ENCODE results near the gene PNMA1.
"Not testable (repeated sequence)": the region's sequence is repeated elsewhere in the genome, so short reads cannot be mapped to it uniquely, and the experiment has no call there.

PNMA1 gene

DNA sequence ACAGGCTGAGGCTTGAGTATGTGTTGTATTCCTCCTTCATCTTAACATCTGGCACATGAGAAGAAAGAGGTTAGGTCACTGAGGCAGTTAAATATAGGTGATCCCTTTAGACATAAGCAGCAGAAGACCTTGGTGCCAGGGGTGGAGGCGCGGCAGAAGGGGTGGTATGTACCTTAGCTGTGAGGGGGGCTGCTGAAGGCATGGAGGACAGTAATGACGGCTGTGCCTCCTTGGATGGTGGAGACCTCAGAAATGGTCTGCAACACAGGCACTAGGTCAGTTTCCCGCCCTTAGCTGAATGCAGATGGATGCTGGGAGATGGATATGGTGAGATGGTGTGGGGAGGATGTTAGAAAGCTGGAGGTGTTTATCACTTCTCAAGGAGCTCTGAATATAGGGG is 1.5 kb upstream of the PNMA1 start:
- DNase-seq = no peak

DNA sequence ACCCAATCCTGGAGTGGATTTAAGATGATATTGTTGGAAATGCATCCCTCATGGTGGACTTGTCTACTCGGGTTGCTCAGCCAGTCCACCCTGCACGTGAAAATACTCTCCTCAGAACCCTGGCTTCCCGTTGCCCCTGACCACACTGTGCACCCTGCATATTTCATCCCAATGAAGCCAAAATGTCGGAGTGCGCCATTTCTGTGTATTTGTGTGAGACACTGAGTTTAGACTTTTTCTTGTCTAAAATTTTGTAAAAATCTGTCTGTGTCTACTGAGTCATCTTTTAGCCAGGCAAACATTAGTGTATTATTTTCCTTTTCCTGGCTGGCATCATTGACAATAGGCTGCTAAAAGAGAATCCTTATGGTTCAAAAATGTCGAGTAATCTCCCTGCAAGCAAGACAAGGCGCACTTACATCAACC is 485 bp upstream of the PNMA1 start:
- no peak for DNase-seq

DNA sequence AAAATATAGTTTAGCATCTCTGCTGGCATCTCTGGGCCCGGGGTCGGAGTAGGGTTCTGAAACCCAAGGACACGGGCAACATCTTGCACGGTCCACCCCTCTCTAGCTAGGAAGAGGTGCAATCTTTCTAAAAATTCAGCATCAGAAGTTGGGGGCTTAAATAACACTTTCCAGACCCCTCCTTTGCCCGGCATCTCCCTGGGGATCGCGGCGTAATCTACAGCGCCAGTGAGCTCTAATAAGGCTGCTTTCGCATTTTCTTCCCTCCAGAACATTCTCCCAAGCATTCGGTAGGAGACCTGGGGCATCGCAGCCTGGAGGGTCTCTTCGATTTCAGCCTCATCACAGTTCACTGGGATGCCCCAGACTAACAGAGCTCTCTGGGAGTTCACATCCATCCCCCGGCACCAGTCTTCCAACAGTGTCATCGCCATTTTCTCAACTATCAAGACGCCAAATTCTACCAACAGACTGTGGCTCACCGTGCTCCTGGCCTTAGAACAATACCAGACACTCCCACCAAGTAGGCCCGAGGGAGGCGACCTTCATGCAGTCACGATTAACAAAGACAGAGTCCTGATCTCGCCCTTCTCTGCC is 880 bp downstream of the PNMA1 start:
- DNase-seq = peak in 1 of 2 donors; percentile 9

DNA sequence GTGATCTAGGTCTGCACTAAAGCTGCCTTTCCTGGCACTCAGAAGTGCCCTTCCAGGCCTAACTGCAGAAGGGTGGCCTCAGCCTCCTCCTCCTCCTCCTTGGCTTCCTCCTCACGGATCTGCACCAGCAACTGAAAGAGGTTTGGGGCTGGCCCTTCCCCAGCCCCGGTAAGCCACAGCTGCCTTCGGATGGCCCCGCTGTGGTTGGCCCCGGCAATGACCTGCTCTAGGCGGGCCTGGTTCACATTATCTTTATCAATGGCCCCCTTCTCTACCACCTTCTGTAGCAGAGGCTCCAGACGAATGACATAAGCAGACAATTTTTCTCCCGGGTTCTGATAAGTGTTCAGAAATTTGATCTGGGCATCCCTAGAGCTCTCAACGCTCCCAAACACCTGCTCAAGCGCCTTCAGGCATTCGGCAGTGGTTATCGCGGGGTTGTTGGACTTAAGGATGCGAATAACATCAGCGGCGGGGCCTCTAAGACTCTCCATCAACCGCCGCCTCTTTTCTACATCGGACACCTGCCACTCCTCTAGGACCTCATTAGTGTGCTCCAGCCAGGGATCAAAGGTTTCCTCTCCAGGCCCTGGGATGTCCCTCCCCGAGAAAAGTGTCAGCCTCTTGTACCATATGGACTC is 1.5 kb downstream of the PNMA1 start:
- DNase-seq = peak; percentile 30 to 35

DNA sequence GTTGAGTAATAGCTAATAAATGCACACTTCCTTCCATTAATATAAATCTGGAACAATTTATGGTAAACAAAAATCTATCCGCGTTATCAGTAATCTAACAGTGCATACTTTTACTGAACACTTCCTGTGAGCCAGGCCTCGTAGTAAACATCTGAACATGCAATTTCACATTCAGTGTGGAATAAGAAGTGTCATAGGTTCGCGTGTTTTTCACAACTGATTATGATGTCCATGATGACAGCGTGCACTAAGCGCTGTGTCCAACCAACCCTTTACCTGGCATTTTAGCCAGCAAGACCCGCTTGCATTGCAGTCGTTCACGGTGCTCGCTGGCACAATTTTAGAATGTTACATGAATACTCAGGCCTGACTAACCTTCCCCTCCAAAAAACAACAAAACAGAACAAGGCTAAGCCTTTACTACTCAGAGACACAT is 2.1 kb downstream of the PNMA1 start:
- DNase-seq = peak in 1 of 2 donors; percentile 9

DNA sequence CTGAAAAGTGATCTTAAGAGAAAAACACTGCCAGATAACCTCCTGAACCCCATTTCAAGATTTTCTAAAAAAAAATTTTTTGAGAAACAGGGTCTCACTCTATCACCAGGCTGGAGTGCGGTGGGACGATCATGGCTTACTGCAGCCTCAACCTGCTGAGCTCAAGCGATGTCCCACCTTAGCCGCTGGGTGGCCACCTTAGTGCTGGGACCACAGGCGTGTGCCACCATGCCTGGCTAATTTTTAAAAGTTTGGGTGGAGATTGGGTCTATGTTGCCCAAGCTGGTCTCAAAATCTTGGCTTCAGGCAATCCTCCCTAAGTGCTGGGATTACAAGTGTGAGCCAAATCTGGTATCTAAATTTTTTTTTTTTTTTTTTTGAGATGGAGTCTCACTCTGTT is 3.4 kb downstream of the PNMA1 start:
- no peak for DNase-seq

DNA sequence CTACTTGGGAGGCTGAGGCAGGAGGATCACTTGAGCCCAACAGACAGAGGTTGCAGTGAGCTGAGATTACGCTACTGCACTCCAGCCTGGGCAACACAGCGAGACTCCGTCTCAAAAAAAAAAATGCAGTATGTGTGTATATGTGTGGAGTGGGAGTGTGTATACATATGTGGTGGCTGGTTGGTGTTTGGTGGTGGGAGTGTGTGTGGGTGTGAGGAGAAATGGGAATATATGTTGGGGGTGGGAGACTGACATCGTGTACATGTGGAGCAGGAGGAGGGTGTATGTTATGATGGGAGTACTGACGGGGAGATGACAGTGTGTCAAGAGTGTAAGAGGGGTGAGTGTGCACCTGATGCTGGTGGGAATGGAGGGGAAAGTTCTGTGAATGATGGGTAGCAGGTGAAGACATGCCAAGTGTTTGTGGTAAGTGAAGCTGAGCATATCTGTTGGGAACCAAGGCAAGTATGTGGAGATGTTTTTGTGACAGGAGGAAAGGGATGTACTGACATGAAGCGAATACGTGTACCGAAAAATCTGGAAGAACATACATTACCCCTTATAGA is 4.2 kb downstream of the PNMA1 start:
- no peak for DNase-seq

DNA sequence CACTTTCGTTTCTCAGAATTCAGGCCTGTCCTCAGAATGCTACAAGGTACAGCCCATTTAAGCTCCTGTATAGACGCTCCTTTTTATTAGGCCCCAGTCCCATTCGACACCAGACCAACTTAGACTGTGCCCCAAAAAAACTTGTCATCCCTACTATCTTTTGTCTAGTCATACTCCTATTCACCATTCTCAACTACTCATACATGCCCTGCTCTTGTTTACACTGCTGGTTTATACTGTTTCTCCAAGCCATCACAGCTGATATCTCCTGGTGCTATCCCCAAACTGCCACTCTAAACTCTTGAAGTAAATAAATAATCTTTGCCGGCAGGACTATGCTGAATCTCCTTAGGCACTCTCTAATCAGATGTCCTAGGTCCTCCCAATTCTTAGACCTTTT is 6.1 kb downstream of the PNMA1 start:
- not testable (repeated sequence) for DNase-seq

DNA sequence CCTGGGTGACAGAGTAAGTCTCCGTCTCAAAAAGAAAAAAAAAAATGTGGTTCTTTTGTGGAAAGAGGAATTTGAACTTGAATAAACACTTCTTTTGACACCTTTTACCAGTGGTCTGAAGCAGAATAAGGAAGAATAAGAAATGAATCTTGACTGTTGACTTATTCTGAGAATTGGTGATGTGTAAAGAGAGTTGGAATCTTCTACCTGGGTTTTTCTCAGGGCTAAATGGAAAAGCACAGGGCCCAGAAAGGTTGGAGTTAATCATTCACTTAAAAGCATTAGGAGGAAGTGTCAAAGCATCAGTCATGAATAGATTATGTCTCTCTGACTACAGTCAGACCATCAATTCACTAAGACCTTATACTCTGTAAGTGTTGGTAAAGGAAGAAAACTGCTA is 13.9 kb downstream of the PNMA1 start:
- no peak for DNase-seq

DNA sequence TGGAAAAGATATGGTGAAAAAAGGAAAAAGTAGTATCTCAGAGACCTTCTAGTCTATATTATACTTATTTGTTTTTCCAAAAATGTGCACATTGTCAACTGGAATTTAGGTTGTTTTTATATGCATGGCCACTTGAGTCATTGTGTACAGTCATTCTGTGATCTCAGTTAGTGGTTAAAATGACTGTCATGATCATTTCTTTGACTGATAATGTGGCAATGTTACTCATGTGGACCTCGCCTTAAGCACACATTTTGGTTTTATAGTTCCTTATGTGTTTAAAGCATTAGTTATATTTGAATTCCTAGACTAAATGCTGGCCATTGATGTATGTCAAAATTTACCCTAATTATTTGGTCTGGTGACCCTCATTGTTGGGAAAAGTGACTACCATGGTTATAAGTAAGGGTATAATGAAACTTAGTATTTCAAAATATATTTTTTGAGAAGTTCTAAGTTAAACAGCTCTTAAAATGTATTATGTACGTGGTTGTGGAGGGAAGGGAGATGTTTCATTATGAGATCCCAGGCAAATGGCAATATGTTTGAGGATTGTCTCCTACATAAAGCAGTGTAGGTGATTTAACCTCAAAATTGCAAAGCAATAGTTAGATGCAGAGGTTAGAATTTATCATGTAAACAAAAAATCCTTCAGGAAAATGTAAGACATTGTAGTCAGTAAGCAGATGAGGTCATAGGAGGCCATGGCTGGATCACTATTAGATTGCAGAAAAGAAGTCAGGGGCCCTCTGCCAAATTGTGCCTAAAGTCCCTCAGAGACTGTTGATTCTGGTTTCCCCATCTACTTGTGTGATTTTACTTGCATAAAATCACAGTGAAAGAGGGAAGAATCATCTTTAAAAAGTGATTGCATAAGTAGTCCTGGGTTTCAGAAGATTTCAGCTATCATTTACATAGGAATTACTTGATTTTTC is 17.5 kb downstream of the PNMA1 start:
- no peak for DNase-seq

DNA sequence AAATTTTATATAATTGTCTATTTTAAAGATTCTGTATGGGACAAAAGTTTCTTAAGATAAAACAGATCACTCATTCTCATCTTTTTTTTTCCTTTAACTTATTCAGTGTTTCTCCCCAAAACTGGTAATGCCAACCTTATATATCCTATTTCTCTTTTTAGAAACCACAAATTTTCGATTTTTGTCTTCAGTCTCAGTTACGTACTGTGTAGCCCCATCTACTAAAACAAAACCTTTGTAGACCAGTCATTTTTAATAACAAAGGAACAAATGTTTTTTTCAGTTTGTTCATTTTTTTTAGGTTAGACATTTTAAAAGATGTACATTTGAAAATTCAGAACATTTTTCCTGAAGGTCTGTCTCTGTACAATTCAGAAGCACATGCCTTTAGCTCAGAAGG is 18.2 kb downstream of the PNMA1 start:
- DNase-seq = no peak

DNA sequence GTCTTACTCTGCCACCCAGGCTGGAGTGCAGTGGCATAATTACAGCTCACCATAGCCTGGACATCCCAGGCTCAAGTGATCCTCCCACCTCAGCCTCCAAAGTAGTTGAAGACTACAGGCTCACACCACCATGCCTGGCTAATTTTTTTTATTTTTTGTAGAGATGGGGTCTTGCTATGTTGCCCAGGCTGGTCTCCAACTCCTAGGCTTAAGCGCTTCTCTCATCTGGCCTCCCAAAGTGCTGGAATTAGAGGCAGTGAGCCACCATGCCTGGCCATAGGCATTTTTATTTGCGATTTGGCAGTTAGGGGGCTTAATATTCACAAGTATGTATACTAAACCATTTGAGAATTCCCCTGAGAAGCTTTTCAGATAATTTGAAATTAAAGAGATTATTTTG is 19.1 kb downstream of the PNMA1 start:
- no peak for DNase-seq

DNA sequence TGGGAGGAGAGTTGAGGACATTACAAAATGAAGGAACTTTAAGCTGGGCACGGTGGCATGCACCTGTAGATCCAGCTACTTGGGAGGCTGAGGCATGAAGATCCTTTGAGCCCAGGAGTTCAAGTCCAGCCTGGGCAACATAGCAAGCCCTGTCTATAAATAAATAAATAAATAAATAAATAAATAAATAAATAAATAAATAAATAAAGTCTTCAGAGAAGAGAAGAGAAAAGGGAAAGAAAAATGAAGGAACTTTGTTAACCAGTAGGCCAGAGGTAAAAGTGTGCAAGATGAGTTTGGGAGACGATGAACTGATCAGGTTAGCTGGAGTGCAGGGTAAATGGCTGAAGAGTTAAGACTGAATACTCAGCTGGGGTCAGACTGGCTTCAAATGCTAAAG is 20.1 kb downstream of the PNMA1 start:
- no peak for DNase-seq

DNA sequence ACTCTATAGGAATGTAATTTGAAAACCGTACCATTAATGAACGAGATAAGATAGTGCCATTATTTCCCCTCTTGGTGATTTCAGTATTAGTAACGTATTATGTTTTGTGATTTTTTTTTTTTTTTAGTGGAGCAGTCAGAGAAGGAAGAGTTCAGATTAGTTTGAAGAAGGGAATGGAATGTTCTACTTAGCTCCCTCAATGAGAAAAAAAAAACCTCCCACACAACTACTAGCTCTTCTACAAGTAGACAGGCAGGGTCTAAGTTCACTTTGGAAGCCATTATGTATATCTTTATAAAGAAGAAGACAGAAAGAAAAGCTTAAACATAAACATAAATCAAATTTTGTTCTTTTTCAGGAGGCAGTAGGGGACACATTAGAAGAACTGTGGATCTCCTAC is 27.3 kb downstream of the PNMA1 start:
- DNase-seq = no peak

DNA sequence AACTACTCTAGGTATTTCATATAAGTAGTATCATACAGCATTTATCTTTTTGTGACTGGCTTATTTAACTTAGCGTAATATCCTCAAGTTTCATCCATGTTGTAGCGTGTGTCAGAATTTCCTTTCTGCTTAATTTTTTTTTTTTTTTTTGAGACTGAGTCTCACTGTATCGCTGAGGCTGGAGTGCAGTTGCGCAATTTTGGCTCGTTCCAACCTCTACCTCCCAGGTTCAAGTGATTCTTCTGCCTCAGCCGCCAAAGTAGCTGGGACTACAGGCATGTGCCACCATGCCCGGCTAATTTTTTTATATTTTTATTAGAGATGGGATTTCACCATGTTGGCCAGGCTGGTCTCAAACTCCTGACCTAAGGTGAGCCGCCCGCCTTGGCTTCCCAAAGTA is 28.9 kb downstream of the PNMA1 start:
- DNase-seq = no peak

DNA sequence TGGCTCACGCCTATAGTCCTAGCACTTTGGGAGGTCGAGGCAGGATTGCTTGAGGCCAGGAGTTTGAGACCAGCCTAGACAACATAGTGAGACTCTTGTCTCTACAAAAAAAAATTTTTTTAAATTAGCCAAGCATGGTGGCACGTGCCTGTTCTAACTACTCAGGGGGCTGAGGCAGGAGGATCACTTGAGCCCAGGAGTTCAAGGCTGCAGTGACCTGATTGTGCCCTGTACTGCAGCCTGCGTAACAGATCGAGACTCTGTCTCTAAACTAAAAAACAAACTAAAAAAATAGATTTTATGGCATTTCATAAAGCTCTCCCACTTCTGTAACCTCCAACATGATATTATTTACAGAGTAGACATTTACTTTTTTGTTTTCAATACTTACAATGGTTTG is 29.6 kb downstream of the PNMA1 start:
- DNase-seq = no peak

DNA sequence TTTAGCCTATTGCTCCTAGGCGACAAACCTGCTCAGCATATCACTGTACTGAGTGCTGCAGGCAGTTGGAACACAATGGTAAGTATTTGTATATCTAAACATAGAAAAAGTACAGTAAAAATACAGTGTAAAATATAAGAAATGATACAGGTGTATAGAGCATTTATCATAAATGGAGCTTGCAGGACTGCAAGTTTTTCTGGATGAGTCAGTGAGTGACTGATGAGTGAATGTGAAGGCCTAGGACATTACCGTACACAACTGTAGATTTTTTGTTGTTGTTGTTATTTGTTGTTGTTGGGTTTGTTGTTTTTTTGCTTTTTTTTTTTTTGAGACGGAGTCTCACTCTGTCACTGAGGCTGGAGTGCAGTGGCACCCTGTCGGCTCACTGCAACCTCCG is 33.4 kb downstream of the PNMA1 start:
- DNase-seq = no peak

DNA sequence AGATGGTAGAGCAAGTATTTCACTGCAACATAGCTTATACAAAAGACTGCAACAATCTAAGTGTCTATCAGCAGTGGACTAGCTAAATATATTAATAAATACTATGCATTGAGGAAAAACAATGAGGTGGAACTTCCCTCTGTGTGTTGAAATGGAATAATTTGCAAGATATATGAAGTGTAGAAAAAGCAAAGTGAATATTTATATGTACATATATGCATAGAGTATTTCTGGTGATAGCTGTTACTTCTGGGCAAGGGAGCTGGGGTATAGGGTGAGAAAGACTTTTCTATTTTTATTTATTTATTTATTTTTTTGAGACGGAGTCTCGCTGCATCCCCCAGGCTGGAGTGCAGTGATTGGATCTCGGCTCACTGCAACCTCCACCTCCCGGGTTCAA is 35.5 kb downstream of the PNMA1 start:
- DNase-seq = no peak

DNA sequence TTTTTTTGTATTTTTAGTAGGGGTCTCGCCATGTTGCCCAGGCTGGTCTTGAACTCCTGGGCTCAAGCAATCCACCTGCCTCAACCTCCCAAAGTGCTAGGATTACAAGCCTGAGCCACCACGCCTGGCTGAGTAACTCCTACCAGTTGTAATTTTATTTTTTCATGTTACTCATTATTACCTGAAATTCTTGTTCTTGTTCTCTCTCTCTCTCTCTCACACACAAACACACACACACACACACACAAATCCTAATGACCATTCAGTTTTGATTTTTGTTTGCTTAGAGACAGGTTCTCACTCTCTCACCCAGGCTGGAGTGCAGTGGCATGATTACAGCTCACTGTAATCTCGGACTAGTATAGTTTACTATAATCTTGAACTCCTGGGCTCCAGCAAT is 39.2 kb downstream of the PNMA1 start:
- DNase-seq = no peak

DNA sequence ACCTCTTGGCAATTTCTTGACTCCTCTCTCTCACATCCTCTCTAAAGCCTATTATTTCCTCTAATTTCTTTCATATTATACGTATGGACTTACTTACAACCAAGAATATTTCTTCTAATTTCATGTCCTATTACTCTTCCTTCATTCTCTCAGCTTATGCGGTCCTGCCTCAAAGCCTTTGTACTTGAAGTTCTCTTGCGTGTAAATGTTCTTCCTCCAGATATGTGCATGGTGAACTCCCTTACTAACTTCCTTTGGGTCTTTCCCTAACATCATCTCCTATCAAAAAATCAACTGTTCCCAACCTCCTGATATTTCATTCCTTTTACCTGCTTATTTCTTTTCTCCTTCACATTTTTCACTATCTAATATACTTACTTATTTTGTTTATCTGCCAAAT is 46.3 kb downstream of the PNMA1 start:
- DNase-seq = no peak

DNA sequence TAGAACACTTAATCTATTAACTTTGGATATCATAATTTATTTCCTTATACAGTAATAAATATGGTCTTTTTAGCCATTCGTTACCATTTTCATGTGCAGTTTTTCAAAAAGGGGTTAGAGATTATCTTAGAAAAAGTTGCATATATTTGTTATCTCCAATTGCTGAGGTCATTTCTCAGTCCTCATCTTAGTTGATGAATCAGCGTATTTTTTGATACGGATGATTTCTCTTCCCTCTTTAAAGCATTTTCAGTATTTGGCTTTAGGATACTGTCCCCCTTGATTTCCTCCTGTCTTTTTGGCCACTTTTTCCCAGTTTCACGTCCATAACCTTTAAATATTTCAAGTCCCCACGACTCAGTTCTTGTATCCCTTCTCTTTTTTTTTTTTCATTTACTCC is 47.6 kb downstream of the PNMA1 start:
- no peak for DNase-seq

DNA sequence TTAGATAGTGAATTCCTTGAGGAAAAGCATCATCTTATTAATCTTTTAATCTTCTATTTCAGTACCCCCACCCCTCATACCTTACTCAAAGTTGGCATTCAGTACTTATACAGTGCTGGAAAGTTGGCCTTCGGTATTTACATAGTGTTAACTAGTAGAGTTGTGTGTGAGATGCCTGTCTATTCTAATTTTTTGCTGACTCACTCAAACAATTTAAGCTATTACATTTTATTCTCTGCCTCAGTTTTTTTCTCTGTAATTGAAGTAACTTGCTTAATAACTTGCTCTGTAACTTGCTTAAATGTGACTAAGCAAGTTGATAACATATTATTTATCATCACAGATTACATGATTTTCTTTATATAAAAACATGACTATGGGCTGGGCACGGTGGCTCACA is 49.1 kb downstream of the PNMA1 start:
- DNase-seq = no peak

DNA sequence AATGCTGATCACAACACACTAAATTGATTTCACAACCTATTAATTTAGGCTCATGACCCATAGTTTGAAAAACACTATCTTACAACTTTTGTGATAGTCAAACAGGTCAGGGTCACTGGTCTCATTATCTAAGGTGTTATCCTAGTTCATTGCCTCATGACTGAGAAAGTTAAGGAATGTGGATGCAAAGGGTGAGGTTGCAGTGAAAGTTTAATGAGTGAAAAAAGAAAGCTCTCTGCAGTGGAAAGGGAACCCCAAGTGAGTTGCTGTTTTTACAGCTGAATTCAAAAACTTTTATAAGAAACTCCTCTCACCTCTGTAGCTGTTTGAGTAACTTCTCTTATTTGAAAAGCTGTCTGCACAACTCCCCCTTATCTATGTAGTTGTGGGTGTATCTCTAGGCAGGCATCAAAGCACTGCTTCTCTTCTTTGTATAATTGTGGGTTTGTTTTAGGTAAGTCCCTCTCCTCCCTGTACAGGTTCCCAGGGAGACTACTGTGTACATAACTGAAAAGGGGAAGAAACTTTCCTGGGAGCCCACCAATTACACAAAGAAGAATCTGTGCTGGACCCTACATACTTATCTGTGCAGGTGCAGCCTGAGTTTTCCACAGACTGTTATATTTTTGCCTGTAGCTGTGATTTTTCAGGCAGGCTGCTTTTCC is 50.5 kb downstream of the PNMA1 start:
- DNase-seq = no peak
